Tibial artery (tissue), 4 donors: ENCODE measurements around the gene ABCC1.
"Not testable (repeated sequence)": the region's sequence is repeated elsewhere in the genome, so short reads cannot be mapped to it uniquely, and the experiment has no call there.

ENCODE experiments used
- DNase-seq, 2 donors: peaks; one replicate each; pipeline ENCODE4 v3.0.0-alpha.2; 2019
- H3K27ac ChIP-seq, 2 donors: fragments of 200-600 bp; sonication (generic) in 1 of 2; 1 replicate in 1 of 2; 2 replicates in 1 of 2; pipeline ENCODE4 v1.5.1; 2018 to 2019; ENCODE audit warnings: mild to moderate bottlenecking in 1 of 2
- H3K27me3 ChIP-seq, 2 donors: fragments of 200-600 bp; sonication (generic) in 1 of 2; one replicate each; pipeline versions ENCODE4 v1.5.1 to v1.6.0; 2016 to 2019
- H3K36me3 ChIP-seq, 3 donors: fragments of 200-600 bp; sonication (generic) in 2 of 3; one replicate each; pipeline ENCODE4 v1.5.1; 2016 to 2019; ENCODE audit warnings: mild to moderate bottlenecking in 2 of 3
- H3K4me1 ChIP-seq, 4 donors: fragments of 200-600 bp; sonication (generic) in 2 of 4; 1 replicate in 3 of 4; 2 replicates in 1 of 4; pipeline ENCODE4 v1.5.1; 2016 to 2019
- H3K4me3 ChIP-seq, 2 donors: fragments of 200-600 bp; sonication (generic) in 1 of 2; 1 replicate in 1 of 2; 2 replicates in 1 of 2; pipeline ENCODE4 v1.5.1; 2018 to 2019; ENCODE audit warnings: mild to moderate bottlenecking in 2 of 2
- H3K9me3 ChIP-seq, 3 donors: fragments of 200-600 bp; sonication (generic) in 1 of 3; one replicate each; pipeline ENCODE4 v1.5.1; 2016 to 2019
- CTCF ChIP-seq, 2 experiments: fragments of 200-600 bp in 1 of 2; fragments of 450-650 bp in 1 of 2; IDR thresholded peaks; one replicate each; pipeline ENCODE4 v1.5.1; 2017 to 2019; ENCODE audit warnings: antibody characterized with exemption in 2 of 2, mild to moderate bottlenecking in 1 of 2, moderate library complexity in 1 of 2
- intact Hi-C: fragments of 100-400 bp; cut with DNase I; formaldehyde crosslinking; loops from one replicate; pipeline ENCODE4 v1.15.0; 2023; ENCODE audit warnings: low total_unique reads

The ABCC1 gene

GRCh38 chr16:15976929-15977637, 27.7 kb downstream of the ABCC1 start:
- peaks cover 0 to 4% (median 0%) of the 10 kb centered on the region in 3 donors for H3K9me3 ChIP-seq
- no peak for DNase-seq
- intact Hi-C loops: no loop called here
- H3K27ac ChIP-seq: peak overlapping the region; percentile 71 to 79
- H3K27me3 ChIP-seq: no peaks in the 10 kb centered on the region
- peaks cover 0 to 4% (median 0%) of the 10 kb centered on the region in 3 donors for H3K36me3 ChIP-seq
- peaks cover 0 to 91% (median 57%) of the 10 kb centered on the region in 4 donors for H3K4me1 ChIP-seq
- TF ChIP-seq CTCF (IDR thresholded peaks at IDR 0.05): no peak
- no peak overlapping the region for H3K4me3 ChIP-seq

GRCh38 chr16:15979801-15980200, 30.4 kb downstream of the ABCC1 start:
- Histone ChIP-seq H3K27ac (peak overlapping the region; percentile 59 to 79), H3K4me3 (no peak overlapping the region), H3K36me3 (no peaks in the 10 kb centered on the region), H3K9me3 (no peaks in the 10 kb centered on the region), H3K27me3 (no peaks in the 10 kb centered on the region), H3K4me1 (peaks cover 0 to 88% (median 52%) of the 10 kb centered on the region in 4 donors)
- no peak for TF ChIP-seq CTCF (IDR thresholded peaks at IDR 0.05)
- intact Hi-C loops: no loop called here
- no peak for DNase-seq

- no peaks in the 10 kb centered on the region for H3K36me3 ChIP-seq
- no peak for TF ChIP-seq CTCF (IDR thresholded peaks at IDR 0.05)
- H3K4me1 ChIP-seq: peaks cover 0 to 83% (median 48%) of the 10 kb centered on the region in 4 donors
- intact Hi-C loops: no loop called here
- H3K27me3 ChIP-seq: no peaks in the 10 kb centered on the region
- no peak for DNase-seq
- no peaks in the 10 kb centered on the region for H3K9me3 ChIP-seq
- H3K27ac ChIP-seq: peak overlapping the region; percentile 59 to 79
- no peak overlapping the region for H3K4me3 ChIP-seq
Measured at GRCh38 chr16:15980329-15980728, 30.9 kb downstream of the ABCC1 start.

GRCh38 chr16:15981382-15981781, 32.0 kb downstream of the ABCC1 start:
- no peak for TF ChIP-seq CTCF (IDR thresholded peaks at IDR 0.05)
- intact Hi-C loops: no loop called here
- H3K4me1 ChIP-seq: peaks cover 0 to 73% (median 37%) of the 10 kb centered on the region in 4 donors

GRCh38 chr16:15982194-15982915, 32.9 kb downstream of the ABCC1 start:
- H3K27me3 ChIP-seq, H3K36me3 ChIP-seq, intact Hi-C loops, DNase-seq, H3K4me3 ChIP-seq, H3K9me3 ChIP-seq: not testable (repeated sequence)
- Histone ChIP-seq H3K4me1 (peaks cover 0 to 63% (median 29%) of the 10 kb centered on the region in 4 donors), H3K27ac (peak overlapping the region in 1 of 2 donors; percentile 5)

More at GRCh38 chr16:15981382-15981781, 32.0 kb downstream of the ABCC1 start:
- DNase-seq: no peak
- H3K27me3 ChIP-seq: no peaks in the 10 kb centered on the region
- H3K27ac ChIP-seq: peak overlapping the region in 1 of 2 donors; percentile 79
- H3K9me3 ChIP-seq: no peaks in the 10 kb centered on the region
- H3K36me3 ChIP-seq: no peaks in the 10 kb centered on the region
- H3K4me3 ChIP-seq: no peak overlapping the region

- Histone ChIP-seq H3K4me1 (peaks cover 0 to 58% (median 25%) of the 10 kb centered on the region in 4 donors), H3K9me3 (no peaks in the 10 kb centered on the region), H3K27ac (peak overlapping the region in 1 of 2 donors; percentile 39), H3K36me3 (no peaks in the 10 kb centered on the region), H3K4me3 (no peak overlapping the region), H3K27me3 (no peaks in the 10 kb centered on the region)
- intact Hi-C loops: no loop called here
- TF ChIP-seq CTCF (IDR thresholded peaks at IDR 0.05): no peak
- no peak for DNase-seq
Measured at GRCh38 chr16:15983898-15984297, 34.5 kb downstream of the ABCC1 start.
